ENCODE results near the gene SLFN5.
"Not testable (repeated sequence)": the region's sequence is repeated elsewhere in the genome, so short reads cannot be mapped to it uniquely, and the experiment has no call there.

Gene SLFN5

DNA sequence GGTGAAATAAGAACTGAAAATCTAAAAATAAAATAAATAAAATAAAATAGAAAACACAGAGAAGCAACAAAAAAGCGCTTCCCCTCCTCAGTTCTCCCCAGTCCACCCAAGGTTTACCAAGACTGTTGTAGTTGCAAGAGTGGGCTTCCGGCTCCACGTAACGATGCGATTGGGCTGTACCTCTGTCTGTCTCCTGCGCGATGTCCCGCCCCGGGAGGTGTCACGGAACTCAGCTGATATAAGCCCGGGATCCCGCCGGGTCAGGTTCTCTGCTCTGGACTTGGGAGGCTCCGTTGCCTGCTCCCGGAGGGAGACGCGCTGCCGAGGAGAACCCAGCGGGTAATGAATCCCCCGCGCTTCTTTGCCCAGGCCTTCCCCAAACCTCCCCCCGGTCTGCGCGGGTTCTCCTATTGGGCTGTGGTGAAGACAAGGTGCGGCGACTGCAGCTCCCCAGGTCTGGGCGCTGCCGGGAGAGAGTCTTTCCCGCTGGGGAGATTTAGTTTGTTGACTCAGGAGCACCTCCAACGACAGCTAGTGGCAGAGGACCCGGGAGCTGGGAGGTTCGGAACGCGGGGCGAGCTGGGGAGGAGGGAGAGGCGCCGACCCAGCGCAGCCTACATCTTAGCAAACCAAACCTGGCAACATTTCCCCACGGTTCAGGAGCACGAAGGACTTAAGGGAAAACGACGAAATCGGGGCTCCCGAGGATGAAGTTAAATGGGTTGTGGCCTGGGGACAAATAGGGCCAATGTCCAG is at the start of gene SLFN5:
Gene SLFN5, plus strand, starts transcription at position 268 of the 756 bp plus-strand sequence. CDS start 15,619 bp downstream, outside the sequence.
- DNase-seq = peak; percentile 89

DNA sequence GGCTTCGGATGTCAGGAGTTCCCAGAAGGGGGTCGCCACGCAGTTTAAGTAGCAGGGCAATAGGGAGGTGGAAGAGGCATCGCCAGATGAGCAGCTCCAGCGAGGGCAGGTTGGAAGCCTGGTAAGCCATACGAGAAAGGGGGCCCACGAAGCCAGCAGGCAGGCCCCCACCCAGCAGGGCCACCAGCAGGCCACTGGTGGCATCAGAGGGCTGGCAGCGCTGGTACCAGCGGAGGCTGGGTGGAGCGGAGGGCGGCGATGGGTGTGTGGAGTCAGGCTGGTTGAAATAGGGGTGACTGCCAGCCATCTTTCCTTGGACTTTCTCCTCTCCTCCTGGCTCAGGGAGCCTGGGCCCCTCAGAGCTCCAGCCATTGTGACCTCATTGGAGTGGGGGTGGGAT is 48.9 kb upstream of the SLFN5 start, which contains the start of gene SLC35G3:
Gene SLC35G3, minus strand, starts transcription at position 393 of the 400 bp plus-strand sequence. Its CDS starts 86 bp downstream, at position 307.
- not testable (repeated sequence) for DNase-seq

DNA sequence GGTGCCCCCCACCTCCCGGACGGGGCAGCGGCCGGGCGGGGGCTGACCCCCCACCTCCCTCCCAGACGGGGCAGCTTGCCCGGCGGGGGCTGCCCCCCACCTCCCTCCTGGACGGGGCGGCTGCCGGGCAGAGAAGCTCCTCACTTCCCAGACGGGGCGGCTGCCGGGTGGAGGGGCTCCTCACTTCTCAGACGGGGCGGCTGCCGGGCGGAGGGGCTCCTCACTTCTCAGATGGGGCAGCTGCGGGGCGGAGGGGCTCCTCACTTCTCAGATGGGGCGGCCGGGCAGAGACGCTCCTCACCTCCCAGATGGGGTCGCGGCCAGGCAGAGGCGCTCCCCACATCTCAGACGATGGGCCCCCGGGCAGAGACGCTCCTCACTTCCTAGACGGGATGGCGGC is 47.8 kb upstream of the SLFN5 start:
- not testable (repeated sequence) for DNase-seq

DNA sequence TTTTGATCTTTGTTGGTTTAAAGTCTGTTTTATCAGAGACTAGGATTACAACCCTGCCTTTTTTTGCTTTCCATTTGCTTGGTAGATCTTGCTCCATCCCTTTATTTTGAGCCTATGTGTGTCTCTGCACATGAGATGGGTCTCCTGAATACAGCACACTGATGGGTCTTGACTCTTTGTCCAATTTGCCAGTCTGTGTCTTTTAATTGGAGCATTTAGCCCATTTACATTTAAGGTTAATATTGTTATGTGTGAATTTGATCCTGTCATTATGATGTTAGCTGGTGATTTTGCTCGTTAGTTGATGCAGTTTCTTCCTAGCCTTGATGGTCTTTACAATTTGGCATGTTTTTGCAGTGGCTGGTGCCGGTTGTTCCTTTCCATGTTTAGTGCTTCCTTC is 40.3 kb upstream of the SLFN5 start:
- DNase-seq = not testable (repeated sequence)

DNA sequence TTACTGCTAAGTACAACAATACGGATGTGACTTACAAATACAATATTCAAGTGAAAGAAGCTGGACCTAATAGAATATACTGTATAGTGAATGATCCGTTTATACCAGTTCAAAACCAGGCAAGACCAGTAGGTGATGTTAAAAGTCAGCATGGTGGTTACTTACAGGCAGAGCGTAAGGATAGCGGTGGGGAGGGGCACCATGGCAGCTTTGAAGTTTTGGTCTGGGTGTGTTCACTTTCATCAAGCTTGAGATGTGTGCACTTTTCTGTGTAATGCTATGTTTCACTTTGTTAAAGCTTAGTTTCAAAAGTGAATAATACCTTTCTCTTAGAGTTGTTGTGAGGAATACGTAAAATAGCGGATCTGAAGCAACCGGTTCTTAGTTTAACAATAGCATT is 32.1 kb upstream of the SLFN5 start:
- no peak for DNase-seq

DNA sequence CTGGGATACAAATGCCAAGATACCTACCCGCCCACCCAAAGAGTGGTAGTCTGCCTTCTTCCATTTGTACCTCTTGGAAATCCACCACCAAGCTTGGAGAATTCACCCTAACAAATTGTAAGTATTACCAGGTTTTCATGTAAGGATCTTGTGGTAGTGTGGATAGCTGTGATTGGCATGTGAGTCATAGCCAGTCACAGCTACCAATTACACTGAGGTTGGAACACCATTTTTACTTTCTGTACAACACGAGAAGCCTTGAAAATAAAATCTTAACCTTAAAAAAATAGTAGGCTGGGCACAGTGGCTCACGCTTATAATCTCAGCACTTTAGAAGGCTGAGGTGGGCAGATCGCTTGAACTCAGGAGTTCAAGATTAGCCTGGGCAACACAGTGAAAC is 30.2 kb upstream of the SLFN5 start:
- no peak for DNase-seq

DNA sequence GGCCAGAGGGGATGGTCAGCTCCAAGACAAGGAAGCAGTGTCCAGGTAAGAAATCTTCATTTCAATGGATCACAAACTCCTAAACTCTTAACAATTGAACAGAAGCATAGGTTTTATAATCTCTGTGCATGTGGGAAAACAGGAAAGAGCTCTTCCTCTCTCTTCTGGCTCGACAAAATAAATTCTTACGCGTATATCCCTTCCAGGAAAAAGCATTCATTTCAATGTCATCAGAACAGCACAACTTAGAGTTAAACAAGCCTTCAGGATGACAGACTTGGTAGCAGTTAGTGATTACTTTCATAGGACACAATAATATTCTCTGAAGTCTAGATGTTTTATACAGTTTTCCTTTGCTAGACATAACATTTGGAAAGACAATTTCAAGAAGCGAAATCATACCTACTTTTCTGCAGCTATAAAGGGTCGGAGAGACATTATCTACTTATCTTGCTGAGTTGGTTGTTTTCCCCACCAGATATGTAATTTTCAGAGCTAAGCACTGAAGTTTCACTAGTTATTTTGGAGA is 29.4 kb upstream of the SLFN5 start:
- DNase-seq = no peak

DNA sequence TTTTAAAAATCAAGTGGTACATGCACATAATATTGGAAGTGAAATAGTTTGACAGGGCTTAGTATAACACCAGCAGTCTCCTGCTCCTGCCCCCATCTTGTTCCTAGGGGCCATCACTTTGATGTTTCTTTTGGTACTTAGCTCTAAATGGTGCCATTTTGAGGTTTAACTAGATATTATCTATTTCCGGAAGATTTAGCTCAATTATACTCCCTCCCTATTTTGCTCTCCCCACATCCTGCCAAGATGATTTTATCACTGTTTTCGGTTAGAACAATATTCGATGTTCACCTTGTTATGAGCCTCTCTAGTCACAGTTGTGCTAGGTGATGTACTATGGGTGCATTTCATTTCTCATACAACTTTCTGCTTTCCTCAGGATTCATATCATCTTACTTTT is 28.7 kb upstream of the SLFN5 start:
- DNase-seq = peak; percentile 16

DNA sequence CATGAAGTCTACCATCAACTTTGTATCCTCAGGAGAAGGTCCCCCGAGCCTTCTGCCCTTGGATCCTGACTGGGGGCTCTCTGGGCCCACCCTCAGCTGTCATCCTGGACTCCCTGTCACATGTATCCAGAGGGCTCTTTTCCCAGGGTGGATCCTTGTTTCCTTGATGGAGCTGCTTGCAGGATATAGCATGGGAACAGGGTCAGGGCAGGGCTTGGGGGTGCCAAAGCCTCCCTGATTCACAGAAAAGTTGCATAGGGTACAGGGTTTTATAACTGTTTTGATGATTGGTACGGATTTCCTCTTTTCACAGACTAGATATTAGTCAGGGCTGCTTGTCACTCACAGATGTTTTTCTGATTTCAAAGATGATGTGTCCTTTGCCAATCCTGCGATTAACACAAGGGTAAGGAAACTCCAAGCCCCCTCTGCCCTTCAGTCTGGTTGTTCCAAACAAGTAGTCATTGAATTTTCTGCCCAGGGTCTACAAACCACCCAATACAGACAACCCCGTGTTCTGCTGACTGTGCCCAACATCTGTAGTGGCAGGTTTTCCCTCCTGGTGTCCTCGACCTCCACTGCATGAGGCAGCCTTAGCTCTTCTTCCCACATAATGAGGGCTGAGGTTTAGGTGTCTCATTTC is 28.1 kb upstream of the SLFN5 start:
- DNase-seq = peak; percentile 33

DNA sequence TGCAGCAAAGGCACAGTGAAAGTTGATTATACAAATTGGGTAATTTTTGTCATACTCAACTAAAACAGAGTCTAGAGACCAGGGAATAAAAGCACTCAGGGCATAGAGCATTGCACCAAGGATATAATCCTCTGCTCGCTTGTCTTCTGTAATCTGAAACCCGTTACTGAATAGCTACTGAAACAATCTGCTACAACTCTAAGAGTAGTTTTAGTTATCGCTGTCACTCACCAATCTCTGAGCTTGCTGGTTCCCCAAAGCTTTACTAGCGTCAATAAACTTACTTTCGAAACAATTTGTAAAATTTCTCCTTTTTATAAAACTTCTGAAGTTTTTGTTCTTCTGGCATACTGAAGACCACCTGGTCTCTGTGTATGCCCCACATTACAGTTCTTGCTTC is 25.8 kb upstream of the SLFN5 start:
- no peak for DNase-seq

DNA sequence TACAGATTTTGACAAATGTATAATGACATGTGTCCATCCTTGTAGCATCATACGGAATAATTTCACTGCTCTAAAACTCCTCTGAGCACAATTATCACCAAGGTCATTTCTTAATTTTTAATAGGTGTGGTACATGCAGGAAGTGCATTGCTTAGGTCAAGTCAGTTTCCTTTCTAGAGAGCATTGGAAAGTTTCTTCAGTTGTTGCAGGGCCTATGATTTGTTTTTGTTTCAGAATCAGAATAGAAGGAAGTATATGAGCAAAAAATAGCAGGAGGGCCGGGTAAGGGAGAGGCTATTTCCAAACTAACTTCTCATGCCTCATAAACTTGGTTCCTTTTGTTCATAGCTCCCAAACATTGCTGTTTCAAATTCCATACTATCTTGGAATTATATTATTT is 24.0 kb upstream of the SLFN5 start:
- DNase-seq = no peak

DNA sequence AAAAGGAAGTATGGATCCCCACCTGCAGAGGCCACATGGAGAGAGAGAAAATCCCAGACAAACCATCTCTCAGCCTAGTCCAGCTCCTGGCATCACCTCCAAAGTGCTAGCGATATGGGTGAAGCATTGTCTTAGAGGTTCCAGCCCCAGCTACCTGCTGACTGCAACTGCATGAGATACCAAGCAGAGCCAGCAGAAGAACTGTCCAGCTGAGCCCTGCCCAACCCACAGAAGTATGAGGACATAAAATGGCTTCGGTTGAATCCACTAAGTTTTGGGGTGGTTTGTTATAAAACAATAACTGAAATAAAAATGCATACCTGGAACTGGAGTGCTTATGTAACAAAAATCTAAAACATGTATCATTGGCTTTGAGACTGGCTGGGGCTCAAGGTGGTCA is 20.4 kb upstream of the SLFN5 start:
- DNase-seq = no peak

DNA sequence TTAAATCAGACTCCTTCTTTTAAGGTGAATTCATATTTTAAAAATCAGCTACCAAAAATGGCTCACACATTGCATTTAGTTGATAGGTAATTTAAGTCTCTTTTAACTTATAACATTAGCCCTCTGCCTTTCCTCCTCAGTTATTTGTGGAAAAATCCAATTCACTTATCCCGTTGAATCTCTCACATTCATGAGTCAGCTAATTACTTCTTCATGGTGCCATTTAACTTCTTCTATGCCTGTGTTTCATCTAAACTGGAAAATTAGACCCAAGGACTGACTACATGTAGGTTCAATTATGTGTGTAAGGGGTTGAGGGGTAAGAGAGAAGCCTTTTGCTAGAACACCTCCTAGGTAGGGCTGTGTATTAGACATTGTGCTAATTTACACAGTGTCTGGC is 18.4 kb upstream of the SLFN5 start:
- no peak for DNase-seq

DNA sequence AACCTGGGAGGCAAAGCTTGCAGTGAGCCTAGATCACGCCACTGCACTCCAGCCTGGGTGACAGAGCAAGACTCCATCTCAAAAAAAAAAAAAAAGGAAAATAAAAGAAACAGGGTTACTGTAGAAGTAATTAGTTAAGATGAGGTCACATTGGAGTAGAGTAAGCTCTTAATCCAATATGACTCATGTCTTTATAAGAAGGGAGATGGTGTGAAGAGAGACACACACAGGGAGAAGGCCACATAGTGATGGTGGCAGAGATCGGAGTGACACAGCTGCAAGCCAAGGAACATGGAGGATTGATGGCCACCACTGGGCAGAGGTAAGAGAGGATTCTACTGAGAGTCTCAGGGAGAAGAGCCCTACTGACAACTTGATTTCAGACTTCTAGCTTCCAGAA is 15.3 kb upstream of the SLFN5 start:
- no peak for DNase-seq

DNA sequence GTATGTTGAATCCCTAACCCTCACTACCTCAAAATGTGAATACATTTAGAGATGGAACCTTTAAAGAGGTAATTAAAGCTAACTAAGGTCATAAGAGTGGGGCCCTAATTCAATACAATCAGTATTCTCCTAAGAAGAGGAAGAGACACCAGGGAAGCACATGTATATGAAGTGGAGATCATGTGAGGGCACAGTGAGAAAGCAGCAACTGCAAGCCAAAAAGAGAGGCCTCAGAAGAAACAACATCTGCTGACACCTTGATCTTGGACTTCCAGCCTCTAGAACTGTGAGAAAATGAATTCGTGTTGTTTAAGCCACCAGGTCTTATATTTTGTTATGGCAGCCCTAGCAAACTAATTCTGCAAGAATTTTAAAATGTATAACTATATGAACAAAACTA is 13.2 kb upstream of the SLFN5 start:
- DNase-seq = no peak

DNA sequence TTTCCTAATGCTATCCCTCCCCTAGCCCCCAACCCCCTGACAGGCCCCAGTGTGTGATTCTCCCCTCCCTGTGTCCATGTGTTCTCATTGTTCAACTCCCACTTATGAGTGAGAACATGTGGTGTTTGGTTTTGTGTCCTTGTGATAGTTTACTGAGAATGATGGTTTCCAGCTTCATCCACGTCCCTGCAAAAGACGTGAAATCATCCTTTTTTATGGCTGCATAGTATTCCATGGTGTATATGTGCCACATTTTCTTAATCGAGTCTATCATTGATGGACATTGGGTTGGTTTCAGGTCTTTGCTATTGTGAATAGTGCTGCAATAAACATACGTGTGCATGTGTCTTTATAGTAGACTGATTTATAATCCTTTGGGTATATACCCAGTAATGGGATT is 8.6 kb upstream of the SLFN5 start:
- not testable (repeated sequence) for DNase-seq

DNA sequence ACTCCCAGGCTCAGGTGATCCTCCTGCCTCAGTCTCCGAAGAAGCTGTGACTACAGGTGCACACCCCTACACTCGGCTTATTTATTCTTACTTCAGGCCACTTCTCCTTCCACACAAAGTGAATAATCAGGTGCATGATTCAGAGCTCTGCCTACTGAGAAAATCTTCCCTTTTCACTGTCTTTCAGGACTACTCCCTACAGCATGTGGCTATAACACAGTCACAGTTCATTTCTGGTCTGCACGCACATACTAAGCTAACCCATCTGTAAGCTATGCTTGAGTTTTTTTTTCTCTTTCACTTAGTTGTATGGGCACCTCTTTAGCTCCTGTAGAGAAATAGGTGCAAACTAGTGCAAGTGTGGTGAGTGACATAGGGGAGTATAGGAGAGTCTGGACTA is 7.6 kb upstream of the SLFN5 start:
- no peak for DNase-seq

DNA sequence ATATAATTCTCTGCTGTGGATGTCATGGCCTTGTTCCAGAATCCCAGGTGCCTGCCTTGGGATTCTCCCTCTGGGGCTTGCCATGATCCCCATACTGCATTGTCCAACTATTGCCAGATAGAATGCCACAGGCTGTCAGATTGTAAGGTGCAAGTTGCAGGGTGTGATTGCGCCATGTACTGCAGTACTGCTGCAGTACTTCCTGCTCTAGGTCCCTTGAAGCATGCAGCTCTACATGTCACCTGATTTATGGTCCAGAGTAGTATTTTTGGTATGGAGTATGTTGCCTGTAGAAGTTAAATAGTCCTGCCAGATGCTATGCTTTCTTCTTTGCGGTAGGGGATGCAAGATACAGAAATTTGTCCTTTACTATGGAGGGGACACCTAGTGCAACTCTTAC is 7.0 kb upstream of the SLFN5 start:
- DNase-seq = peak; percentile 23

DNA sequence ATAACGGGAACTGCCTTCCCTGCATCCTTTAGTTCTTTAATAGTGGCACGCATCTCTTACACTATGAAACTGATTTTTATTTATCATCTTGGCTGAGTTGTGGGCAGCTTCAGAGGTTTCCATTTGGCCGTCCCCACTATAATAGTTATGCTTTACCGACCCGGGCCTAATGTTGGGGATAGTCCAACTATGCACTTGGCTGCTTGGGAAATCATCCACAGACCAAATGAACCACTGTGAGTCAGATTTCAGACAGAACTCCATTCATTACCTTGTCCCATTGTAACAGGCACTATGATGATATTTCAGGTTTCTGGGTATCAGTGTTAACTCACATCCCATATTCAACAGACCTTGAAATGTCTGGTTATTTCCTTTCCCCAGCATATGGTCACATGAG is 6.1 kb upstream of the SLFN5 start:
- DNase-seq = no peak

DNA sequence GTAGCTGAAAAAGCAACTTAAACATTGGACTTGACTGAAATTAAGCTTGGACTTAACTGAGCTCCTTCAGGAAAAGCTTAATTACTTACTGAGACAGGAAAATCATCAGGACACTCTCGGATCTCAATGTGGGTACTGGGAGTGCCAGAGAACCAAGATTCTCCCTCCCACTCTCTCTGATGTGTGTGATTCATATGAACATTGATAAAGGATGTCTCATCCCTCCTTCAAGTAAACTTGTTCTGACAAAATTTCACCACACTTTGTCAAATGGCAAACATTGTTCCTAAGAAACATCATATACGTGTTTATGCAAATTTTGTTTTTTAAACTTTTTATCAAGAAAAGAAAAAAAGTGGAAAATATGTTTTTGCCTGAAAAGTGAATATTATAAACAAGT is 4.1 kb upstream of the SLFN5 start:
- DNase-seq = no peak

DNA sequence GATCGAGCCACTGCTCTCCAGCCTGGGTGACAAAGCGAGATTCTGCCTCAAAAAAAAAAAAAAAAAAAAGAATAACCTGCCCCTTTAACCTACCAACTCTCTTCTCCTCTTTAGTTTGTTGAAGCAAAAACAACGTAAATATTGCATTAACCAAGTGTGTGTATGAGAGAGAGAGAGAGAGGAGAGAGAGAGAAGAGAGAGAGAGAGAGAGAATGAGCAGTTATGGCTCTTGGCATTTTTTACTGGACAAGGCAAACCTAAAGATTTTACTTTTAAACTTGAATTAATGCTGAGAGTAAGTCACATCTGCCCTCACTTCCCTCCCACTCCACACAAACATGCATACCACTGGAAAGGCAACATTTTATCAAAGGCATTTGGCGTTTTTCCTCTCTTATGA is 3.0 kb upstream of the SLFN5 start:
- no peak for DNase-seq

DNA sequence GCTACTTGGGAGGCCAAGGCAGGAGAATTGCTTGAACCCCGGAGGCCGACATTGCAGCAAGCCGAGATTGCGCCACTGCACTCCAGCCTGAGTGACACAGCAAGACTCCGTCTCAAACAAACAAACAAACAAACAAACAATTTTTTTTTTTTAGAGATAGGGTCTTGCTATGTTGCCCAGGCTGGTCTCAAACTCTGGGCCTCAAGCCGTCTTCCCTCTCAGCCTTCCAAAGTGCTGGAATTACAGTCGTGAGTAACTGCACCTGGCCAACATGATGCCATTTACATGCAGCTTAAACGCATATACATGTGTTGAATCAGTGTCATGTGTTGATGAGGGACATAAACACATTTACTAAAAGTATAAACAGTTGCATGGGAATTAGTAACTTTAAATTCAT is 2.0 kb upstream of the SLFN5 start:
- DNase-seq = no peak

DNA sequence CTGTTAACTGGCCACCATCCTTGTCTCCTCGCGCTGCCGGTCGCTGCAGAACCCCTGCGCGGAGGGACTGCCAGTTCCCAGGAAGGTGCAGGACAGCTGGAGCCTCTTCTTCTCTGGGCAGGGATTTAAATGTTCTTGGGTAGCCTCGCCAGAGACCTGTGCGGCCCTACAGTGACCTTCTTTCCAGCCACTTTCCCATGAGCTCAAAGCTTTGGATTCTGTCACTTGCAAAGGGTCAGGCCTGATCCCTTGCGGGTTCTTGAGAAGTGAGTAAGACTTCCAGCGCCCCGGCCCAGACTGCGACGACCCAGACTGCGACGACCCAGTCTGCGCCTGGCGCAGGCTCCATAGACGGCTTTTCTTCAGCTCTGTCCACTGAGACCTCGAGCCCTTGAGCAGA is 1.4 kb upstream of the SLFN5 start:
- DNase-seq = no peak

DNA sequence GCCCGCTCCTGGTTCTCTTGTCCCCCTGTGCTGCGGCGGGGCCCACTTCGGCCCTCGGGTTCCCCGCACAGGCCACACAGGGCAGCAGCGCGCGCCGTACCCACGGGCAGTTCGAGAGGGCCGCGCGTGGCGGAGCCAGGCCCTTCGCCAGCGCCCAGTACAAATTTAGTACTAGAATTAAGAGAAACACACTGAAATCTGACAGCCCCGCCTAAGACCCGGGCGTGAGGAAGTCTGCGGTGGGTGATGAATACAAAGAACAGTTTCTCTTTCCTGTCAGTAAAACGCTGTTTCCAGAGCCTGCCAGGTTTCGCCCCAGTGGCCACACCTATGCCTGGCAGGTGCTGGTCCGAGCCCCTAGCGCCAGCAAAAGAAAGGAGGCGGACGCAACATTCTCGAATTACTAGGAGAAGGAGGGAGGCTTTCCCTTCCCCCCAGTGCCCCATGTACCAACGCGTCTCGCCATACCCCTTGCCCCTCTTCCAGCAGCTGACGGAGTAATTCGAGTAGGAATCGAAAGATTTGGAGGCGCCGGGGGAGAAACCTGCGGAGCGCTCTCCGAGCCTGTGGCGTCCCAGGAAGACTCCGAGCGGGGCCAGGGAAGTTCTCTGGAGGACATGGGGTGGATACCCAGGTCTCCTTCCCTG is 591 bp upstream of the SLFN5 start:
- DNase-seq = peak; percentile 87

All from NK-92 treated with Interleukin-12 subunit alpha and Interleukin-12 subunit beta, amount 100 ng/mL, for 24 hours (cell line).